HG02588 (cell line): ENCODE data around the gene TNFRSF11A.

Experiments
- ATAC-seq: cut with Tn5 transposase; IDR thresholded peaks from one replicate; pipeline ENCODE4 v1.9.1; 2021; ENCODE audit warnings: mild to moderate bottlenecking, moderate library complexity; ENCODE audit not compliant: unreplicated experiment

TNFRSF11A gene

GRCh38 chr18:62377131-62377807, 52.2 kb downstream of the TNFRSF11A start:
- ATAC-seq: no peak

- no peak for ATAC-seq
These were observed 53.9 kb downstream of the TNFRSF11A start for GRCh38 chr18:62379051-62379450.

- ATAC-seq: no peak
These were observed 56.3 kb downstream of the TNFRSF11A start for GRCh38 chr18:62381373-62381772.

- ATAC-seq: no peak
These were observed 59.0 kb downstream of the TNFRSF11A start for GRCh38 chr18:62384068-62384467.

- ATAC-seq: no peak
These were observed 59.5 kb downstream of the TNFRSF11A start for GRCh38 chr18:62384610-62385097.

- ATAC-seq: no peak
These were observed 61.0 kb downstream of the TNFRSF11A start for GRCh38 chr18:62386091-62386490.

- ATAC-seq: no peak
These were observed 61.5 kb downstream of the TNFRSF11A start for GRCh38 chr18:62386601-62387000.

- no peak for ATAC-seq
These were observed 62.1 kb downstream of the TNFRSF11A start for GRCh38 chr18:62387257-62387656.

GRCh38 chr18:62388855-62389760, 64.0 kb downstream of the TNFRSF11A start:
- ATAC-seq: no peak

GRCh38 chr18:62389761-62390481, 64.8 kb downstream of the TNFRSF11A start:
- no peak for ATAC-seq

- no peak for ATAC-seq
These were observed 69.1 kb downstream of the TNFRSF11A start for GRCh38 chr18:62394006-62394763.

- no peak for ATAC-seq
These were observed 71.3 kb downstream of the TNFRSF11A start for GRCh38 chr18:62396381-62396780.

GRCh38 chr18:62396967-62397366, 71.9 kb downstream of the TNFRSF11A start:
- no peak for ATAC-seq

GRCh38 chr18:62398291-62398690, 73.2 kb downstream of the TNFRSF11A start:
- no peak for ATAC-seq

GRCh38 chr18:62399276-62399675, 74.2 kb downstream of the TNFRSF11A start:
- no peak for ATAC-seq

GRCh38 chr18:62399781-62400308, 74.7 kb downstream of the TNFRSF11A start:
- peak; percentile 73 for ATAC-seq

GRCh38 chr18:62400916-62401315, 75.8 kb downstream of the TNFRSF11A start:
- no peak for ATAC-seq

- no peak for ATAC-seq
These were observed 77.3 kb downstream of the TNFRSF11A start for GRCh38 chr18:62402342-62402948.

- ATAC-seq: no peak
These were observed 78.0 kb downstream of the TNFRSF11A start for GRCh38 chr18:62403120-62403519.

GRCh38 chr18:62404881-62405280, 79.8 kb downstream of the TNFRSF11A start:
- no peak for ATAC-seq
